ENCODE measurements around the gene CD247. TPM values are rescaled to one million over a fixed set of nuclear protein-coding genes. Genes with fewer than 3 reads are reported as not detected.

The CD247 gene
- total RNA-seq, 4 donors from 2014 or later, result 0.33 TPM; not detected in 3

- H3K27me3 ChIP-seq, result no peaks in the 10 kb centered on the region
- H3K9me3 ChIP-seq, result no peaks in the 10 kb centered on the region
- intact Hi-C loops (cut with DNase I; ENCODE audit: low total_unique reads) (no loop called here), in situ Hi-C loops (cut with MboI; ENCODE audit: low sequenced_read_pairs in 4 of 4) (loop anchor here in 3 of 4 donors (25.0 kb wide), 2 partner anchors 280 to 480 kb away; no protein-coding TSS in a partner anchor)
- no peak for DNase-seq
- H3K36me3 ChIP-seq, result peaks cover 0 to 17% of the 10 kb centered on the region in 2 donors
- no peak for ATAC-seq
- no peak for TF ChIP-seq CTCF (IDR thresholded peaks at IDR 0.05 in 4 of 5, conservative IDR thresholded peaks at IDR 0.05 in 1 of 5)
- no peak for TF ChIP-seq POLR2A (IDR thresholded peaks at IDR 0.05)
- no peak overlapping the region for H3K27ac ChIP-seq
- peaks cover 0 to 8% of the 10 kb centered on the region in 2 donors for H3K4me1 ChIP-seq
- H3K4me3 ChIP-seq, result no peak overlapping the region
Observed at GRCh38 chr1:167542109-167543032, 24.0 kb upstream of the CD247 start.

- Histone ChIP-seq H3K4me3 (no peak overlapping the region), H3K36me3 (peaks cover 0 to 12% of the 10 kb centered on the region in 2 donors), H3K9me3 (no peaks in the 10 kb centered on the region), H3K27ac (no peak overlapping the region), H3K27me3 (no peaks in the 10 kb centered on the region), H3K4me1 (peaks cover 0 to under 1% of the 10 kb centered on the region in 2 donors)
- TF ChIP-seq CTCF (IDR thresholded peaks at IDR 0.05 in 4 of 5, conservative IDR thresholded peaks at IDR 0.05 in 1 of 5) (no peak), POLR2A (IDR thresholded peaks at IDR 0.05) (no peak)
- intact Hi-C loops (cut with DNase I; ENCODE audit: low total_unique reads), result no loop called here
- DNase-seq, result no peak
- in situ Hi-C loops (cut with MboI; ENCODE audit: low sequenced_read_pairs in 4 of 4), result loop anchor here in 3 of 4 donors (25.0 kb wide), 2 partner anchors 279 to 479 kb away; no protein-coding TSS in a partner anchor
- no peak for ATAC-seq
Observed at GRCh38 chr1:167541610-167542009, 23.3 kb upstream of the CD247 start.

GRCh38 chr1:167541003-167541402, 22.7 kb upstream of the CD247 start:
- ATAC-seq, result no peak
- H3K27me3 ChIP-seq, result no peaks in the 10 kb centered on the region
- intact Hi-C loops (cut with DNase I; ENCODE audit: low total_unique reads) (no loop called here), in situ Hi-C loops (cut with MboI; ENCODE audit: low sequenced_read_pairs in 4 of 4) (loop anchor here in 3 of 4 donors (25.0 kb wide), 2 partner anchors 279 to 479 kb away; no protein-coding TSS in a partner anchor)
- no peak for DNase-seq
- no peaks in the 10 kb centered on the region for H3K9me3 ChIP-seq
- no peak overlapping the region for H3K4me3 ChIP-seq
- TF ChIP-seq POLR2A (IDR thresholded peaks at IDR 0.05) (no peak), CTCF (IDR thresholded peaks at IDR 0.05 in 4 of 5, conservative IDR thresholded peaks at IDR 0.05 in 1 of 5) (no peak)
- no peak overlapping the region for H3K27ac ChIP-seq
- H3K36me3 ChIP-seq, result peaks cover 0 to 9% of the 10 kb centered on the region in 2 donors
- no peaks in the 10 kb centered on the region for H3K4me1 ChIP-seq

GRCh38 chr1:167538657-167539056, 20.3 kb upstream of the CD247 start:
- Histone ChIP-seq H3K27me3 (no peaks in the 10 kb centered on the region), H3K27ac (no peak overlapping the region), H3K9me3 (no peaks in the 10 kb centered on the region), H3K4me1 (no peaks in the 10 kb centered on the region), H3K36me3 (no peaks in the 10 kb centered on the region), H3K4me3 (no peak overlapping the region)
- DNase-seq (no peak), ATAC-seq (no peak)
- intact Hi-C loops (cut with DNase I; ENCODE audit: low total_unique reads) (no loop called here), in situ Hi-C loops (cut with MboI; ENCODE audit: low sequenced_read_pairs in 4 of 4) (loop anchor here (10.0 to 25.0 kb wide), 4 partner anchors 134 to 476 kb away; no protein-coding TSS in a partner anchor)
- no peak for TF ChIP-seq POLR2A (IDR thresholded peaks at IDR 0.05)
- TF ChIP-seq CTCF (IDR thresholded peaks at IDR 0.05 in 4 of 5, conservative IDR thresholded peaks at IDR 0.05 in 1 of 5), result no peak
